ENCODE data around the gene APC2.
"Not testable (repeated sequence)": the region's sequence is repeated elsewhere in the genome, so short reads cannot be mapped to it uniquely, and the experiment has no call there.

APC2 gene

DNA sequence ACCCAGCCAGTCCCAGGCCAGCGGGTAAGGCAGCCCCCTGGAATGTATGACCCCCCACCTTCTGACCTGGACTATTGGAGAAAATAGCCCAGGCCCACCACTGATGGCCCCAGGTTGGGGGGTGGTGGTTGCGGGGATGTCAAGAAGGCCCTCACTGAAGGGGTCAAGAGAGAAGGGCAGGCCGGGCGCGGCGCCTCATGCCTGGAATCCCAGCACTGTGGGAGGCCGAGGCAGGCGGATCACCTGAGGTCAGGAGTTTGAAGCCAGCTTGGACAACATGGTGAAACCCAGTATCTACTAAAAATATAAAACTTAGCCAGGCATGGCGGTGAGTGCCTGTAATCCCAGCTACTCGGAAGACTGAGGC lies 64.4 kb downstream of the APC2 start:
- no peak for DNase-seq

DNA sequence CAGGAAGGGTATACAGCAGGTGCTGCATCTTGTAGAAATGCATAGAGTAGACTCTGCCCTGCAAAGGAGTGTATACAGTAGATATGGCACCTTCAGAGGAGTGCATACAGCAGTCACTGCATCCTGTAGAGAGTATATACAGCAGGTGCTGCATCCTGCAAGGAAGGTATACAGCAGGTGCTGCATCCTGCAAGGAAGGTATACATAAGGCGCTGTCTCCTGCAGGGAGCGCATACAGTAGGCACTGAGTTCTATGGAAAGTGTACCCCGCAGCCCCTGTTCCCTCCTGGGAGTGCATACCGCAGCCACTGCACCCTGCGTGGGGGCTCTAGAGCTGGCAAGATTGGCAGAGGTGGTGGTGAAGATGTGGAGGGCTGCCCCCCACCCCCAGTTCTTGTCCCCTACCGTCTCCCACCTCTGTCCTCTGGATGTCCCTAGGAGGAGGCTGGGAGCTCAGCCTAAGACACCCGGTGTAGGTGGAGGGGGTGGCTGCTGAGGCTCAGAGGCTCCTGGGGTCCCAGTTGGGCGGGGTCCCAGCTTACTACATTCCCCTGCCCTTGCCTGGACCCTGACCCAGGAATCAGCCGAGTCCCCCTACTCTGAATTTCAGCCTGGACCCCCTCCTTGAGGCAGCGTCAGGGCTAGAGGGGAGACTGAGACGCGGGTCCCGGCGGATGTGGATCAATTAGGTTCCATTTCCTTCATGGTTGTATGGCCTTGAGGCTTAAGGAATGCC lies 65.2 kb downstream of the APC2 start:
- DNase-seq: no peak

DNA sequence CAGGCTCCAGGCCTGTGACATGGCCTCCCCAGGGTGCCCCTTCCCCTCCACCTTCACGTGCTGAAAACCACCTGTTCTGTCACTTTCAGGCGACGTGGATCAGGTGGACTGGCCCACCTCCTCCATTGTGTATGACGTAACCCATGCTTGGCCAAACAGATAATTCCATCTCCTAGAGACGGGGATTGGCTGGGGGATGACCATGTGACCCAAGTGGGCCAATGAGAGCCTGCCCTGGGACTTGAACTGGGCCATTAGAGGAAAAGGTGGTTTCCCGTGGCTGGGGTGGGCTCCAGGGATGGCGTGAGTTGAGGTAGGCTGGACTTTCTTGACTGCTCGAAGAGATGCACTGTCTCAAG lies 66.5 kb downstream of the APC2 start:
- DNase-seq: no peak

DNA sequence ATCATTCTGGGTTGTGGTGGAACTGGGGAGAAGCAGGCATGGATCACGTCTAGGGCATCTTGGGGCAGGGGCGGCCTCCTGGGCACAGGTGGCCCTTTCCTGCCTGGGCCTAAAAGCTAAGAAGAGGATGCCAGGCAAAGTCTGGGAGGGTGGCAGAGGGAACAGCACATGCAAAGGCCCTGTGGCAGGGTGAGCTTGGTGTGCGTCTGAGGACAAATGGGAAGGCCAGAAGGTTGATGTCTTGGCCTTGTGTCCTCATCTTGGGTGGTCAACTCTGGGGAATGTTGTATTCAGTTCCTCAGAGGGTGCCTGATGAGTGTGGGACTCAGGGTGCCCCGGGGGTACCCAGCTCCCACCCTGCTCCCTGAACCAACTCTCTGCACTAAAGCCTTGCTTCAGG lies 68.5 kb downstream of the APC2 start:
- no peak for DNase-seq

DNA sequence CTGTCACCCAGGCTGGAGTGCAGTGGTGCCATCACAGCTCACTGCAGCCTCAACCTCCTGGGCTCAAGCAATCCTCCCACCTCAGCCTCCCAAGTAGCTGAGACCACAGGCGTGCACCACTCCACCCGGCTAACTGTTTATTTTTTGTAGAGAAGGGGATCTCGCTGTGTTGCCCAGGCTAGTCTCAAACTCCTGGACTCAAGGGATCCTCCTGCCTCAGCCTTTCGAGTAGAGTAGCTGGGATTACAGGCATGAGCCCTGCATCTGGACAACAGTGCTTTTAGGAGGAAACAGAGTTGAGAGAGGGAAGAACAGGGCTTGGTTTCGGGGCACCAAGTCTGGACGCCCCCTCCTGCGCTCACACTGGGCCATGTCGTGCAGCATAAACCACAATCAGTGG lies 69.9 kb downstream of the APC2 start:
- DNase-seq: not testable (repeated sequence)

DNA sequence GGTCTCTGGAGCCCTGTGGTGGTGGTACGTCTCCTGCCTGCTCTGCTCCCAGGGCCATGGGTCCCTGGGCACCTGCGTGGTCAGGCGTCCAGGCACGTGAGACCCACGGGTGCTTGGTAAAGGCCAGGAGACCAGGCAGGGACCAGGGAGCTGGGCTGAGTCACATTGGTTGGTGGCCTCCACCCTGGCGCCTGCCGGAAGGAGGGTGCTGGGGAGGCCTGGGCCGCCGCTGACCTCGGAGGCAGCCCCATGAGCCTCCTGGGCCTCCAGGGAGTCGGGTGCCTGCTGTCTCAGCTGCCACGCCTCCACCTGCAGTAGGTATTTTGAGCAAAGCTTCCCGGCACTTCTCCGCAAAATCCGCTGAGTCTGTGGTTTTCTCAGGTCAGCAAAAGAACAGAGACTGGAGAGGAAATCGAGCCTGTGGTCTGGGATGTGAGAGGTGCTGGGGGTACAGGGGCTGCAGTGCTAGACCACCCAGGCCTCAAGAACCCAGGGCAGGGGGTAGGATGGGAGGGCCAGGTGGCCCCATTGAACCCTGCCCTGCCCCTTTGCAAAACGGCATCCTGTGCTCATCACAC lies 70.4 kb downstream of the APC2 start:
- DNase-seq: no peak

DNA sequence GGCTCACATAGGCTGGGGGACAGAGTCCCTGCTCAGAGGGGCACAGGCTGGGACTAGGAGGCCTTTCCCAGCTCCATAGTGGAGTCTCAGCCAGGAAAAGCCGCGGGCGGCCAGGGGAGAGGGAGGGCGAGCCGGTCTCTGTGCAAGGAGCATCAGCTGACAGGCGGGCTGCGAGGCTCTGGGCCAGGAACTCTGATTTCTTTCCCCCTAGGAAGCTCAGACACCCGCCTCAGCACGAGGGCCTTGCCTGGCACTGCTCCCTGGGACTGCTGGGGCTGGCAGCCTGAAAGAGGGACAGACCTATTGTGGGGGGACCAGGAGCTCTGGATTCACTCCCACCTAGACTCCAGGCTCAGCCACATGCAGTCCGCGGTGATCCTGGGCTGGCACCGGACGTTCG lies 71.7 kb downstream of the APC2 start:
- DNase-seq: no peak

DNA sequence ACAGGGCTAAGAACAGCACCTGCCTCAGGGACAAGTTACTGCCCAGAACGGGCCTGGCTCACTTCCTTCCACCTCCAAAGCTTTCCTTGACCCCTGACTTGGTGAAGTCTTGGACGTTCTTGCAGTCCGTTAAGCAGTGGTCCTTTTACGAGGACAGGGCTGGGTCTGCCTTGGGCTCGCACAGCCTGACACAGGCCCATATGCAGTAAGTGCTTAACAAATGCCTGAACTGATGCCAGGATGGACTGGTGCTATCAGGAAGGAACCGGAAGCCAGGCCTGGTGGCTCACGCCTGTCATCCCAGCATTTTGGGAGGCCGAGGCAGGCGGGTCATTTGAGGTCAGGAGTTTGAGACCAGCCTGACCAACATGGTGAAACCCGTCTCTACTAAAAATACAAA lies 72.1 kb downstream of the APC2 start:
- DNase-seq: no peak

DNA sequence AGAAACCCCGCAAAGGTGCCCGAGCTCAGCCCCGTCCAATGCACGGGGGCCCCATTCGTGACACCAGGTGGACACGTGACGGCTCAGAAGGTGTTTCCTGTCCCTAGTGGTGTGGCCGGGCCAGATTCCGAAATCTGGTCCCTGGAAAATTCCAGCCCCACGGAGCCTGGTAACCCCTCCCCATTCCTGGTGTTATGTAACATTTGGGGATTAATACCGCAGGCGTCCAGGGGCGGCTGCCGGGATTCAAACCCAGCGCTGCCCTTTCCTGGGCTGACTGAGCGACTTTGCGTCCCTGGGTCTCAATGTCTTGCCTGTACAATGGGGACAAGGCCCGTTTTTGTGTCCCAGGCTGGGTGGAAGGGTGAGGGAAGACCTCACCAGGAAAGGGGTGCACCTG lies 72.9 kb downstream of the APC2 start:
- DNase-seq: no peak

Data from right hindlimb (tissue), 1 donor.